HepG2 (cell line): Measurements from ENCODE around the gene STEAP1. TPM values are rescaled to one million over a fixed set of nuclear protein-coding genes. Genes with fewer than 3 reads are reported as not detected.

ENCODE experiments used
- ATF7 ChIP-seq, 2 experiments: fragments of 450-650 bp in 1 of 2; sonication (generic) in 1 of 2; formaldehyde crosslinking in 1 of 2; IDR thresholded peaks; 2 replicates each; pipeline versions ENCODE4 v1.4.0 to v1.6.1; 2016 to 2020; ENCODE audit warnings: antibody characterized with exemption in 1 of 2, mild to moderate bottlenecking in 1 of 2, missing genetic modification reagents in 1 of 2
- BCL6 ChIP-seq: IDR thresholded peaks from 2 replicates; pipeline ENCODE4 v1.6.1; 2016; ENCODE audit warnings: missing genetic modification reagents, missing compliant biosample characterization
- ERF ChIP-seq: IDR thresholded peaks from 2 replicates; pipeline ENCODE4 v1.6.1; 2018; ENCODE audit warnings: missing biosample characterization, missing genetic modification reagents
- GATA4 ChIP-seq: sonication (generic); IDR thresholded peaks from 2 replicates; pipeline ENCODE4 v1.6.1; 2016; ENCODE audit warnings: antibody characterized with exemption, low read depth, borderline replicate concordance
- HNF4G ChIP-seq, 2 experiments: sonication (generic) in 1 of 2; formaldehyde crosslinking in 1 of 2; IDR thresholded peaks; 2 replicates each; pipeline versions ENCODE4 v1.4.0 to v1.6.1; 2011 to 2020; ENCODE audit warnings: borderline replicate concordance in 2 of 2, low read depth in 2 of 2, mild to moderate bottlenecking in 2 of 2, low read length in 1 of 2, missing genetic modification reagents in 1 of 2, moderate library complexity in 1 of 2
- MAF1 ChIP-seq: sonication (generic); formaldehyde crosslinking; IDR thresholded peaks from 2 replicates; pipeline ENCODE4 v1.5.0; 2020; ENCODE audit warnings: missing genetic modification reagents, borderline replicate concordance
- MIXL1 ChIP-seq: IDR thresholded peaks from 2 replicates; pipeline ENCODE4 v1.6.1; 2016
- PCBP1 ChIP-seq: fragments of 200-400 bp; formaldehyde crosslinking; IDR thresholded peaks from 2 replicates; pipeline ENCODE4 v1.6.1; 2017; ENCODE audit warnings: mild to moderate bottlenecking, low read depth, low read length, borderline replicate concordance
- RARG ChIP-seq: sonication (generic); formaldehyde crosslinking; IDR thresholded peaks from 2 replicates; pipeline ENCODE4 v1.4.0; 2020; ENCODE audit warnings: low read depth, mild to moderate bottlenecking, missing genetic modification reagents
- RBM39 ChIP-seq: fragments of 200-400 bp; formaldehyde crosslinking; IDR thresholded peaks from one replicate; pipeline ENCODE4 v1.6.1; 2018; ENCODE audit warnings: antibody characterized with exemption, mild to moderate bottlenecking, low read depth, low read length; ENCODE audit not compliant: poor library complexity, severe bottlenecking
- RCOR2 ChIP-seq: IDR thresholded peaks from 2 replicates; pipeline ENCODE4 v1.6.1; 2016; ENCODE audit warnings: missing biosample characterization, missing genetic modification reagents
- SMC3 ChIP-seq: IDR thresholded peaks from 2 replicates; pipeline ENCODE4 v1.6.1; 2011; ENCODE audit warnings: low read length, improper control_type of control experiment
- TOE1 ChIP-seq: sonication (generic); formaldehyde crosslinking; IDR thresholded peaks from 2 replicates; pipeline ENCODE4 v1.4.0; 2020; ENCODE audit warnings: mild to moderate bottlenecking, missing genetic modification reagents
- ZBTB42 ChIP-seq: sonication (generic); formaldehyde crosslinking; IDR thresholded peaks from 2 replicates; pipeline ENCODE4 v1.5.0; 2020; ENCODE audit warnings: mild to moderate bottlenecking, missing genetic modification reagents
- ZBTB49 ChIP-seq: sonication (generic); formaldehyde crosslinking; IDR thresholded peaks from 2 replicates; pipeline ENCODE4 v1.4.0; 2020; ENCODE audit warnings: missing genetic modification reagents, borderline replicate concordance
- ZFP37 ChIP-seq: sonication (generic); formaldehyde crosslinking; IDR thresholded peaks from 2 replicates; pipeline ENCODE4 v1.4.0; 2020; ENCODE audit warnings: missing genetic modification reagents, borderline replicate concordance
- ZNF180 ChIP-seq: sonication (generic); formaldehyde crosslinking; IDR thresholded peaks from 2 replicates; pipeline ENCODE4 v1.4.0; 2020; ENCODE audit warnings: low read depth, missing genetic modification reagents, borderline replicate concordance
- ZNF510 ChIP-seq: sonication (generic); formaldehyde crosslinking; IDR thresholded peaks from 2 replicates; pipeline ENCODE4 v1.4.0; 2020; ENCODE audit warnings: low read depth, mild to moderate bottlenecking, missing genetic modification reagents
- ZNF563 ChIP-seq: sonication (generic); formaldehyde crosslinking; IDR thresholded peaks from 2 replicates; pipeline ENCODE4 v1.8.0; 2022; ENCODE audit warnings: mild to moderate bottlenecking, moderate library complexity, missing genetic modification reagents
- ZNF749 ChIP-seq: sonication (generic); formaldehyde crosslinking; IDR thresholded peaks from 2 replicates; pipeline ENCODE4 v1.8.0; 2022; ENCODE audit warnings: mild to moderate bottlenecking, missing genetic modification reagents, moderate library complexity, borderline replicate concordance
- ZZZ3 ChIP-seq: sonication (generic); formaldehyde crosslinking; IDR thresholded peaks from 2 replicates; pipeline ENCODE4 v1.4.0; 2020; ENCODE audit warnings: missing genetic modification reagents, mild to moderate bottlenecking, borderline replicate concordance
- polyA plus RNA-seq, 8 experiments: library from polyadenylated mRNA; depleted of rRNA in 3 of 8; stranded (reverse) in 7 of 8; unstranded in 1 of 8; fragments of >200 nt; fragmentation: Illumina TruSeq in 4 of 8; extraction: Trizol in 4 of 8; gene quantifications; 2 replicates each; pipeline versions ENCODE4 v1.2.1 to v1.2.3, GENCODE V29; 2011 to 2016; ENCODE audit warnings: low read depth in 4 of 8, missing spikeins in 1 of 8, mixed read lengths in 1 of 8; ENCODE audit not compliant: insufficient read depth in 1 of 8
- total RNA-seq, 5 experiments: library from RNA; depleted of rRNA; stranded (reverse); fragments of >200 nt; fragmentation: Illumina TruSeq; extraction: Trizol; gene quantifications; 2 replicates each; pipeline ENCODE4 v1.2.3, GENCODE V29; 2016; ENCODE audit warnings: low read depth in 1 of 5
- TF ChIP-seq, protein P1 (sequence below): sonication (generic); formaldehyde crosslinking; IDR thresholded peaks from 2 replicates; pipeline ENCODE4 v1.4.0; 2020; ENCODE audit warnings: missing genetic modification reagents

The STEAP1 gene
- total and polyA plus RNA-seq, 2 of the 13 experiments (the other 11 are each of a cell fraction or from before 2014, with no cell fraction given), result 23.2 to 24.2 TPM

GRCh38 chr7:90173127-90173844 lies 19.0 kb downstream of the STEAP1 start (continued):
- TF ChIP-seq ATF7 (IDR thresholded peaks at IDR 0.05) (no peak), ATF7 (CRISPR knock-in tag; IDR thresholded peaks at IDR 0.05) (no peak), PCBP1 (no peak), RCOR2 (CRISPR knock-in tag) (no peak), HNF4G (IDR thresholded peaks at IDR 0.05; ENCODE audit: borderline replicate concordance, low read depth, low read length) (no peak), HNF4G (CRISPR knock-in tag; IDR thresholded peaks at IDR 0.05; ENCODE audit: borderline replicate concordance, low read depth) (no peak), ZNF180 (no peak), ZBTB49 (CRISPR knock-in tag) (no peak), ZFP37 (no peak), BCL6 (CRISPR knock-in tag) (peak; percentile 70), TOE1 (CRISPR knock-in tag) (peak; percentile 53; the same call in 1 of the 2 replicates), MIXL1 (CRISPR knock-in tag) (no peak), GATA4 (no peak), SMC3 (no peak), ZBTB42 (CRISPR knock-in tag) (no peak), ZNF563 (CRISPR knock-in tag) (no peak), ZZZ3 (no peak), RARG (CRISPR knock-in tag) (no peak), ZNF510 (CRISPR knock-in tag) (no peak), ZNF749 (no peak), ERF (CRISPR knock-in tag) (0 out of 2 replicates have a peak, but pooled peaks have one; percentile 29), RBM39 (no peak), MAF1 (no peak)
- TF ChIP-seq, protein P1, sequence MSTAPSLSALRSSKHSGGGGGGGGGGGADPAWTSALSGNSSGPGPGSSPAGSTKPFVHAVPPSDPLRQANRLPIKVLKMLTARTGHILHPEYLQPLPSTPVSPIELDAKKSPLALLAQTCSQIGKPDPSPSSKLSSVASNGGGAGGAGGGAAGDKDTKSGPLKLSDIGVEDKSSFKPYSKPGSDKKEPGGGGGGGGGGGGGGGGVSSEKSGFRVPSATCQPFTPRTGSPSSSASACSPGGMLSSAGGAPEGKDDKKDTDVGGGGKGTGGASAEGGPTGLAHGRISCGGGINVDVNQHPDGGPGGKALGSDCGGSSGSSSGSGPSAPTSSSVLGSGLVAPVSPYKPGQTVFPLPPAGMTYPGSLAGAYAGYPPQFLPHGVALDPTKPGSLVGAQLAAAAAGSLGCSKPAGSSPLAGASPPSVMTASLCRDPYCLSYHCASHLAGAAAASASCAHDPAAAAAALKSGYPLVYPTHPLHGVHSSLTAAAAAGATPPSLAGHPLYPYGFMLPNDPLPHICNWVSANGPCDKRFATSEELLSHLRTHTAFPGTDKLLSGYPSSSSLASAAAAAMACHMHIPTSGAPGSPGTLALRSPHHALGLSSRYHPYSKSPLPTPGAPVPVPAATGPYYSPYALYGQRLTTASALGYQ, result no peak; the same call in 1 of the 2 replicates
